ENCODE data around the gene CCDC74A.
"Not testable (repeated sequence)": the region's sequence is repeated elsewhere in the genome, so short reads cannot be mapped to it uniquely, and the experiment has no call there.

CCDC74A gene

GRCh38 chr2:131527131-131528001 lies at the start of gene CCDC74A:
TSS of gene CCDC74A (plus strand) at chr2:131527888. CDS start at chr2:131527971, 83 bp downstream.
- not testable (repeated sequence) for DNase-seq (ENCODE audit: low spot score)

GRCh38 chr2:131478074-131478849 lies 49.4 kb upstream of the CCDC74A start:
- not testable (repeated sequence) for DNase-seq (ENCODE audit: low spot score)

DNA sequence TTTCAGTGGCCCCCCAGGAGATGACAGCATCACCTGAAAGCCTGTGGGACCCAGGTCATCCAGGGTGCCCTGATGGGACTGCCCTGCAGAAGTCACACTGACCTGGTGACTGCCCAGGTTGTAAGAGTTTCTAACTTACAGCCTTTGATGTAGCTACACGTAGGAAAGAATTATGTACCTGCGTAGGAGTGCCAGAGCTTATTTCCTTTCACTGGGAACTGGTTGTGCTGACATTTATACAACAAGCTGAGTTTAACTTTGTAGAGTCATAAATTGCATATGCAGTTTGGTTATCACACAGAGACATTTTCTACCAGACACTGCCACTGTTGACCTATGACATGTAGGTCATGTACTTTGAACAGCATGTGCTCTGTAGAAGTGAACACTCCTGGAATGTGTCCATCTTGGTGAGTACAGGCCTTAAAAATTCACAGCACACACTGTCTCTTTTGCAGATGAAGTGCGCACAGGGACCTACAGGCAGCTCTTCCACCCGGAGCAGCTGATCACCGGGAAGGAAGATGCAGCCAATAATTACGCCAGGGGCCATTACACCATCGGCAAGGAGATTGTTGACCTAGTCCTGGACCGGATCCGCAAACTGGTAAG lies 48.7 kb upstream of the CCDC74A start:
- DNase-seq (ENCODE audit: low spot score) = not testable (repeated sequence)

GRCh38 chr2:131480351-131480750 lies 47.3 kb upstream of the CCDC74A start:
- DNase-seq (ENCODE audit: low spot score) = not testable (repeated sequence)

DNA sequence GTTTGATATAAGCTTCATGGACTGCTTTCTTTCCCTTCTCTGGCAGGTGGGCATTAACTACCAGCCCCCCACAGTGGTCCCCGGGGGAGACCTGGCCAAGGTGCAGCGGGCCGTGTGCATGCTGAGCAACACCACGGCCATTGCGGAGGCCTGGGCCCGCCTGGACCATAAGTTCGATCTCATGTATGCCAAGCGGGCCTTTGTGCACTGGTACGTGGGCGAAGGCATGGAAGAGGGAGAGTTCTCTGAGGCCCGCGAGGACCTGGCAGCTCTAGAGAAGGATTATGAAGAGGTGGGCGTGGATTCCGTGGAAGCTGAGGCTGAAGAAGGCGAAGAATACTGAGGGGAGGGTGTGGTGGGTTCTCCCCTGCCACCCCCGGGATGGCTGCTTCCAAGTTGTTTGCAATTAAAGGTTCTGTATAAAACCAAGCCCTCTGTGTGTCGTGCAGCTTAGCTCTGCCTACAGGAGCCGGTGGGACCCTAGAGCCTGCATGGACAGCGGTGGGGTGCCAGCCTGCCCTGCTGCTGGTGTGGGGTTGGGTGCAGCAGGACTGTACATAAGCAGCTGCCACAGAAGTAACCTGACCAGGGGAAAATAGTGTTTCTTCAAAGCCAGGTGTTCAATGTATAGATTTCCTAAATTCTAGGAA lies 45.1 kb upstream of the CCDC74A start:
- not testable (repeated sequence) for DNase-seq (ENCODE audit: low spot score)

DNA sequence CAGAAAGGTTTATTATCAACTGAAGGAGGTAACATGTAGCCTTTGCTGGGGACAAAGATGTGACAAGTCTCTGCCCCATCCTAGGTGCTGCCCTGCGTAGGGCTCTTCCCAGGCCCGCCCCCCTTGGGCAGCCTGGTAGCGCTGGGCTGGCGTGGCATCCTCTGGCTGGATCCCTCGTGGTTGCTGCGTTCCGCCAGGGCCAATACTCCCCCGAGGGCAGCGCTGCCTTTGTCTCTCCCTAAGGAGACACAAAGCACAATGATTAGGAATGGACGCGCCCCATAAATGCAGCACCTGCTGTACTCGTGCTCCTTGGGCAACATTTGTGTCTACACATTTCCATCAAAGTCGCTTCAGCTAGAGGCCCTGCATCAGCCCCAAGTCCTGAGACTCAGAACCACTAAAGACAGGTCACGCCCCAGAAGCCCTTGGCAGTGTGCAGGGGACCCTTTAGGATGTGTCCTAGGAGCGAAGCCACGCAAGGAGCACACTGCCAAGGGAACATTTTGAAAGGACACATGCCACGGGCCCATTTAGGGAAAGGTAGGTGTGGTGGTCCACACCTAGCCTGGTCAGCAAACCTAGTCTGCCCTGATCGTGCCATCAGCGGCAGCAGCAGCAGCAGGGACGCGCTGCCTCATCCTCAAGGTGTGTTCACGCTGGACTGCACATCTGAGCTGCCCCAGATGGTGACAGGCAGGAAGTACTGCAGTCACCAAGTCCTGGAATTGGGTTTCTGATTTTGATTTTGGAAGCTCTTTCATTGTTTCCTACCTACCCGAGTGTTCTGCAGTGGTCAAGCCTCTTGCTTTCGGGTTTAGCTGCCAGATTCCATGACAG lies 43.5 kb upstream of the CCDC74A start:
- not testable (repeated sequence) for DNase-seq (ENCODE audit: low spot score)

- not testable (repeated sequence) for DNase-seq (ENCODE audit: low spot score)
Measured at GRCh38 chr2:131484906-131485460, 42.7 kb upstream of the CCDC74A start.

DNA sequence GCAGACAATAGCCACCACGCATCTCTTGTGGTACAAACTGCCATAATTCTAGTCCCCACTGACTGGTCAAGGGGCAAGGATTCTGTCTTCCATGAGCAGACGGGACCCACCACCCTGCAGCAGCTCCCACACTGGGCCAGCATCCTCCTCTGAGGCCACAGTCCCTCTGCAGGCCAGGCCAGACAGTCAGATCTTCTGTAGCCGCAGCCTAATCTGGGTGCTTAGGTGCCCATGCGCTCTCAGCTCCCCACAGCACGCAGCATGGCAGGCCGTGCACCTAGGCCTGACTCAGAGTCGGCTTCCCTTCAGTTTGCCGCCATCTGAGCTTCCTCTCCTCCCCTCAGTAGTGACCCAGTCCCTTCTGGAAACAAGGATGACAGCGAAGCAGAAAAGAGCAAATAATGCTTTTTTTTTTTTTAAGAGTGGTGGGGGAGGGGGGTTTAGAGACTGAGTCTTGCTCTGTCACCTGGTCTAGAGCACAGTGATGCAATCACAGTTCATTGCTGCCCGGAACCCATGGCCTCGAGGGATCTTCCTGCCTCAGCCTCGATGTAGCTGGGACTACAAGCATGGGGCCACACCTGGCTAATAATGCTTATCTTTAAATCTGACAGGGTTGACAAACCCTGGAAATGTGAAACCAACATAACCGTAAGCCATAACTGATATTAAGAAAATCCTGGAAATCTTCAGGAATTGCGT lies 41.3 kb upstream of the CCDC74A start:
- DNase-seq (ENCODE audit: low spot score) = not testable (repeated sequence)

GRCh38 chr2:131488306-131489205 lies 39.1 kb upstream of the CCDC74A start:
- no peak for DNase-seq (ENCODE audit: low spot score)

DNA sequence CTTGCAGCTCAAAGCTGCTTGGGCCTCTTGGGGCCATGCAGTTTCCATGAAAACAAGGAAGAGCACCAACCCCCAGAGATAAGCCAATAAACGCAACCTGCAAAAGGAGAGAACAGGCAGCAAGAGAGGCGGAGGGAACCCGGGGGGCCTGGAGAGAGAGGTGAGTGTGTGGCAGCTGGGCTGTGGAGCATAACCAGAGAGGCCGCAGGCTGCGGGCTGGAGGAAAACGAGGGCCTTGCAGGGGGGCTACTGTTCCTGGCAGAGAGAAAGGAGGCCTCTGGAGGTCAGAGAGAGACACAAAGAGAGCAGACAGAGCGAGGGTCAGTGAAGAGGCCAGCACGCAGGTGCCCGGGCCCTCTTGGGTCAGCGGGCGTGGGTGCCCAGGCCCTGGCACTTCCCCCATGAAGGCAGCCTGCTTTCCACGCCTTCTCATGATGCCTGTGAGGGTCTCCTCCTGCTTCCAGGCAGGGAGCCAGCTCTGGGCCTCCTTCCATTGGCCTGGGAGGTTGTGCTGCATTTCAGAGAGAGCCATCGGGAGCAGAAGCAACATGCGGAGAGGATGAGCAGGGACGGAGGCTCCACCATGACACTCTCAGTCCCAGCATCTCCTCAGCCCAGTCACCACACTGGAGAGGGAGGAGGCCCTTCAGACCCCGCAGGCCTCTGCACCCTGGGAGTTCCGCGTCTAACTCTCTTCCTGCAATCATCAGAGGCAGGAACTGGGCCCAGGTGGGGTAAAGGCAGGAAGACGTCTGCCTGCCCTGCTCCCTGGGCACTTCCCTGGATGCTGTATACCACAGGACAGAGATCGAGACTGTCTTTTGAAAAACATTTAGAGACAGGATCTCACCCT lies 36.8 kb upstream of the CCDC74A start:
- DNase-seq (ENCODE audit: low spot score) = not testable (repeated sequence)

- DNase-seq (ENCODE audit: low spot score) = not testable (repeated sequence)
Measured at GRCh38 chr2:131491469-131491836, 36.2 kb upstream of the CCDC74A start.

DNA sequence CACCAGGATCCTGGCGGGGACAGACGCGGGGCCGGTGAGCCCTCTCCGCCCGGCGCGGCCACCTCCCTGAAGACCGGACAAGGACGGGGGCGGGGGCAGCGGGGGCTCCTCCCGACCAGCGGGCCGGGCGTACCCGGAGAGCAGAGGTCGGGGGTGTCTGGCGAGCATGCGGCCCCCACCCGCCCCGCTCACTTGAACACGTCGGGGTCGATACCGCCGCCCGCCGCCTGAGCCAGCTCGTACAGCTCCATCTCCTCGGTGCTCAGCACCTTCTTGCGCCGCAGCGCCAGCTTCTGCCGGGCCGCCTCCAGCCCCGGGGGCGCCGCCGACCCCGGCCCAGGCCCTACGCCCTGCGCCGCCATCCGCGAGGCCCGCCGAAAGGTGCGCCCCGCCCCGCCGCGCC lies 35.7 kb upstream of the CCDC74A start, which contains the start of gene MZT2A:
MZT2A (minus strand) TSS at position 383 of the 403 bp plus-strand sequence; CDS start at position 362, 21 bp downstream.
- not testable (repeated sequence) for DNase-seq (ENCODE audit: low spot score)

DNA sequence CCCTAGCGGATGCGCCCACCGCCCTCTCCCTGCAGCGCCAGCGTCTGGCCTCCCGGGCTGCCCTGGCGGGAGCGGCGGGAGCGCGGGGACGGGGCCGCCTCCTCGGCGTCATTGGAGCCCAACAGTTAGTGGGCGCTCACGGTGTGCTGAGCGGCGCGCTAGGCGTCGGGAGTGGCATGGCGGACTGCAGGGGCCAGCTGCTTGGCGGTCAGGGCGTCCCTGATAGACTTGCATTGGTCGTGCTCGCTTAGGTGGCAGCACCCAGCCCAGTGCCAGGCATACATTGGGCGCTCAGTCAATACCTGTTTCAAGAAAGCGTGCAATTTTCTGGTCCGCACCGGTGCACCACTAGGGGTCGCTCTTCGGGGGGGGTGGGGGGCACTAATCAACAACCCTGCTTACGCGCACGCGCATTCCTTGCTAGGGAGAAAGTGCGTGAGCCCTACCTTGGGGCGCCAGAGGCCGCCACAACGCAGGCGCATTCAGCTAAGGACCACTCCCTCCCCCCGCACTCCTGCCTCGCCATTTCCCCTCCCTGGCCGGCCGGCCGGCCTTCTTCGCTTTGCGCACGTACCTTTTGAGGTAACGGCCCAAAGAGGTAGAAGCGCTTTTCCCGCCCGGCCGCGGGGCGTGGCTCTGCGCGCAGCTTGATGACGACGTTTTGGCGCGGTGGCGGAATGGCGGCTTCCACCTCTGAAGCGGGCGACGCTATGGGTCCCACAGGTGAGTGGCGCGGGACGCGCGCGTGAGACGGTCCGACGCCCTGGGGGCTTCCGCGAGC lies 35.1 kb upstream of the CCDC74A start:
- DNase-seq (ENCODE audit: low spot score) = peak; percentile 99

GRCh38 chr2:131493199-131493968 lies 34.3 kb upstream of the CCDC74A start:
- no peak for DNase-seq (ENCODE audit: low spot score)

DNA sequence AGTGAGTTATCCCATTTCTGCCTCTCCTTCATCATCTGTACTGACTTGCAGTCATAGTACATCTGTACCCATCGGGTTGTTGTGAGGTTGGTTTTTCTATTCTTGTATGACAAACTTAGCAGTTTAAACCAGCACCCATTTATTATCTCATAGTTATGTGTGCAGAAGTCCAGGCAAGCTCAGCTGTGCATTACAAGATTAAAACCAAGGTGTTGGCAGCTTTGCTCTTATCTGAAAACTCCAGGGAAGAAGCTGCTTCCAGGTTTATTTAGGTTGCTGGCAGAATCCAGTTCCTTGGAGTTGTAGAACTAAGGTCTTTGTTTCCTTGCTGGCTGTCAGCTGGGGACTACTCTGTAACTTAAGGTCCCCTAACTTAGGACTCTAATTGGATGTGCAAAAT lies 32.2 kb upstream of the CCDC74A start:
- DNase-seq (ENCODE audit: low spot score) = not testable (repeated sequence)

- DNase-seq (ENCODE audit: low spot score) = peak; percentile 10
Measured at GRCh38 chr2:131498321-131498973, 29.2 kb upstream of the CCDC74A start.
